Islet precursor cell (in vitro differentiated cells): ENCODE measurements around the gene ASMT.
"Not testable (repeated sequence)": the region's sequence is repeated elsewhere in the genome, so short reads cannot be mapped to it uniquely, and the experiment has no call there.

Source experiments
- DNase-seq: peaks from one replicate; pipeline ENCODE4 v3.0.0-alpha.2; 2018

Gene ASMT

DNA sequence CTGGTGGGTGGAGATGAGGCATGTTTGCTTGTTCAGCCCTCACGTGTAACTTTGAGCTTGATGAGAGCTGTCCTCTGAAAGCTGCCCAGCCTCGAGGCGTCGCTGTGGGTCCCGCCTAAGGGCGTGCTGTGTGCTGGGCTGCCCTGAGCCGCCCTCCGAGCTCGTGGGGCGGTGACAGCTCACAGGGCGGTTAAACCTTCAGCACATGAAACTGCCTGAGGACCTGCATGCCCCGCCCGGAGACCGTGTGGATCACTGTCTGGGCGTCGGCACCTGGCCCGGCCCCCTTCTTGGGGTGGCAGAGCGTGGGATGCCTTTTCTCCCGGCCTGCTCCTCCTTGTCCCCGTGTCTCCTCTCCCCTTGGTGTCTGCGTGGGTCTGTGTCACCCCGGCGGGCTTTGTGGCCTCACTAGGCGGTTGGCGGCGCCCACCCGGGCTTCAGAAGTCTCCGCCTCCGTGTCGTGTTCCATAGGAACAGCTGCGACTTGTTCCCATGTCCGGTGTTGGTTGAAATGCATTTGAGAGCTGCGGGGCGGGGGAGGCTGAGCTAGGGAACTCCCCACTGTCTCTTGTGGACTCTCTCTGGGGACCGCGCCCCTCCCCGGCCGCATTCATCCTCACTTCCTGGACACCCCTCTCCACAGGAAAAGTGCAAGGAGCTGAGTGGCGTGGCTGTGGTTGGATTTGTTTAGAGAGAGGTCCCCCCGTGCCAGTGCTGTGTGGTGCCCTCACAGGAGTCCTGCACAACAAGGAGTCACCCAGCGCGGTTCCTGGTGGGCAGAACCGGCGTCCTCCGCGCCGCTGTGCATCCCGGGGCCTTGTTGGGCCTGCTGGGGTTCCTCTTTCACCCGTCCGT lies 16.6 kb upstream of the ASMT start:
- DNase-seq = peak; percentile 43

DNA sequence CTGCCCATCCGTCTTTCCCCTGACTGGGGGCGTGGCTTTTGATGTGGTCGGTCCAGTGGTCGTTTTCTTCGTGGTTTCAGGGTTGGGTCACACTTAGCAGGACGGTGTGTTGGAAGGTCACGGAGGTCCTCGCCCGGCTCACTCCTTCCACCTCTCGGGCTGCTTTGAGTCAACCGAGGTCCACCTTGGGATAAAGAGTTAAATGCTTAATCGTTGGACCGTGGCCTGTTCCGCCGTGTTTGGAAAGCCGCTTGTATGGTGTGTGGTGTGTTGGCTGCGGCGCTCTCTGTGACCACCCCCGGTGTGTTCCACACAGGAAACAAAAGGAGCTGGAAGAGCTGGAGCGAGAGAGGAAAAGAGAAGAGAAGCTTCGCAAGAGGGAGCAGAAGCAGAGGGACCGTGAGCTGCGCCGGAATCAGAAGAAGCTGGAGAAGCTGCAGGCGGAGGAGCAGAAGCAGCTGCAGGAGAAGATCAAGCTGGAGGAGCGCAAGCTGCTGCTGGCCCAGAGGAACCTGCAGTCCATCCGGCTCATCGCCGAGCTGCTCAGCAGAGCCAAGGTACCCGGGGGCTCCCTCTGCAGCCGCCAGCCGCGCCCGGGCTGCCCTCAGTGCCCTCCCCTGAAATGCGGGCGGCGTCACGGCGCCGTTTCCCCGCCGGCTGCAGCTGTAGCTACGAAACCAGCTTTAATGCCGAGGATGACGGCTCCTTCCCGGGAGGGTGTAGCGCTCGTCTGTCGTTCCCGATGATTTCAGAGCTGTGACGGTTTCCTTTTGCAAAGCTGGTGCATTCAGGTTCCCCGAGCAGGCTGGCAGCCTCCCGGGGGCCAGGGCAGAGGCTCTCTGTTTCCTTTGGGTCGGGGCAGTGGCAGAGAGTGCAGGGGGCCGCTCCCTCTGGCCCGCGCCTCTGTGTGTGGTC lies 15.7 kb upstream of the ASMT start:
- DNase-seq = peak; percentile 44

GRCh38 chrX:1599791-1600405 lies 15.0 kb upstream of the ASMT start:
- peak; percentile 48 for DNase-seq

- peak; percentile 47 for DNase-seq
These were observed 14.3 kb upstream of the ASMT start for GRCh38 chrX:1600406-1601050.

- peak; percentile 48 for DNase-seq
These were observed 13.7 kb upstream of the ASMT start for GRCh38 chrX:1601051-1601767.

GRCh38 chrX:1601768-1602085 lies 13.1 kb upstream of the ASMT start:
- DNase-seq = peak; percentile 30

GRCh38 chrX:1602299-1602698 lies 12.6 kb upstream of the ASMT start:
- DNase-seq = no peak

GRCh38 chrX:1606496-1606895 lies 8.4 kb upstream of the ASMT start:
- no peak for DNase-seq

- DNase-seq = peak; percentile 77
These were observed 5.5 kb upstream of the ASMT start for GRCh38 chrX:1609311-1609710.

- DNase-seq = peak; percentile 69
These were observed 5.1 kb upstream of the ASMT start for GRCh38 chrX:1609762-1610161.

- no peak for DNase-seq
These were observed 4.7 kb upstream of the ASMT start for GRCh38 chrX:1610166-1610565.

DNA sequence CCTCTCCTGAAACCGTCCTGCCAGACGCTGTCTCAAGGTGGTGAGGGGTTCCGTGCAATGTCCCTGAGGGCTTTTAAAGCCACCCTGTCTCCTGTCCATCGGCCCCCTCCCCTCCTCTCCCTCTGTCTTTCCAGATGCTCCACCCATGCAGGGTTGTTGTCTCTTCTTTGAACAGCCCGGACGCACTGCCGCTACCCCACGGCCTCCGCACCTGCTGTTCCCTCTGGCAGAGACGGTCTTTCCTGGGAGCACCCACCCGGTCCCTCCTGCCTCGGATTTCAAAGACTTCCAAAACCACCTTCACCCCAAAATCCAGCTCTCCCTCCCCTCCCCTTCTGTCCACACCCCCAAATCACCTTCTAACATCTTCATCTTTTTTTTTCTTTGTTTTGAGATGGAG lies 4.1 kb upstream of the ASMT start:
- no peak for DNase-seq

DNA sequence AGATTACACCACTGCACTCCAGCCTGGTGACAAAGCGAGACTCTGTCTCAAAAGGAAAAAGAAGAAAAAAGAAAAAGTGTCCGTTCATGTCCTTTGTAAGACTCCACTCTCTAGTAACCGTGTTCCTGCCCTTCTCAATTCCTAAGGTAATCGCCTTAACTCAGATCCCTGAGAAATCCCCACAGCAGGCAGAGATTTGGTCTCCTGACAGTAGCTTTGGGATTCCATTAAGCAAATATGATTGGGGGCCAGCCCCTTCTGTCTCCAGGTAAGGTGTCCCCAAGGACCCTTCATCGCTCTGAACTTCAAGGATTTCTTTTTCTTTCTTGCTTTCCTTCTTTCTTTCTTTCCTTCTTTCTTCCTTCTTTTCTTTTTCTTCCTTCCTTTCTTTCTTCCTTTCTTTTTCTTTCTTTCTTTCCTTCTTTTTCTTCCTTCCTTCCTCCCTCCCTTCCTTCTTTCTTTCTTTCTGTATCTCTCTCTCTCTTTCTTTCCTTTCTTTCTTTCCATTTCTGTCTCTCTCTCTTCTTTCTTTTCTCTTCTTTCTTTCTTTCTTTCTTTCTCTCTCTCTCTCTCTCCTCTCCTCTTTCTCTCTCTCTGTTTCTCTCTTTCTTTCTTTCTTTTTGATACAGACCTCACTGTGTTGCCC lies 2.1 kb upstream of the ASMT start:
- no peak for DNase-seq

DNA sequence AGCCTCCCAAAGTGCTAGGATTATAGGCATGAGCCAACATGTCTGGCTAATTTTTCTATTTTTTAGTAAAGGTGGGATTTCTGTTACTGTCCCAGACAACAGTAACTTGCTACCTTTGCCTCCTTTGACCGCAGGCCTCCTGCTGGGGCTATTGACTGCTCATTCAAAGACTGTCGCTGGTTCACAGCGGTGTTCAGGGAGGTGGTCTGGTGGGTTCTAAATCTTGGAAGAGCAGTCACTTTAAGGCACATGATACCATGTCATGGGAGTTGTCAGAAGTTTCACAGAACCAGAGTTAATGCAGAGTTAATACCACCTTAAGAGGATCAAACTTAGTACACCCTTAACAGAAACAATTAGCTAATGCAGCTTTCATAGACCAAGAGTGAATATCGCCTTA lies 3.8 kb downstream of the ASMT start:
- no peak for DNase-seq

DNA sequence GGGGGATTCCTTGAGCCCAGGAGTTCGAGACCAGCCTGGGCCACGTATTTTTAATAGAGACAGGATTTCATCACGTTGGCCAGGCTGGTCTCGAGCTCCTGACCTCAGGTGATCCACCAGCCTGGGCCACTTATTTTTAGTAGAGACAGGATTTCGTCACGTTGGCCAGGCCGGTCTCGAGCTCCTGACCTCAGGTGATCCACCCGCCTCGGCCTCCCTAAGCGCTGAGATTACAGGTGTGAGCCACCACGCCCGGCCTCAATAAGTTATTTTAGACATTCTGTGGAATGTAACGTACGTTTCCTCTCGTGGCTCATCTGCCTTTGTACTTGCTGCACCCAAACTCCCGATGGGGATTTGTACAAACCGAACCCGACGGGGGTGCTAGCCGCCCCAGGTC lies 8.8 kb downstream of the ASMT start:
- no peak for DNase-seq

DNA sequence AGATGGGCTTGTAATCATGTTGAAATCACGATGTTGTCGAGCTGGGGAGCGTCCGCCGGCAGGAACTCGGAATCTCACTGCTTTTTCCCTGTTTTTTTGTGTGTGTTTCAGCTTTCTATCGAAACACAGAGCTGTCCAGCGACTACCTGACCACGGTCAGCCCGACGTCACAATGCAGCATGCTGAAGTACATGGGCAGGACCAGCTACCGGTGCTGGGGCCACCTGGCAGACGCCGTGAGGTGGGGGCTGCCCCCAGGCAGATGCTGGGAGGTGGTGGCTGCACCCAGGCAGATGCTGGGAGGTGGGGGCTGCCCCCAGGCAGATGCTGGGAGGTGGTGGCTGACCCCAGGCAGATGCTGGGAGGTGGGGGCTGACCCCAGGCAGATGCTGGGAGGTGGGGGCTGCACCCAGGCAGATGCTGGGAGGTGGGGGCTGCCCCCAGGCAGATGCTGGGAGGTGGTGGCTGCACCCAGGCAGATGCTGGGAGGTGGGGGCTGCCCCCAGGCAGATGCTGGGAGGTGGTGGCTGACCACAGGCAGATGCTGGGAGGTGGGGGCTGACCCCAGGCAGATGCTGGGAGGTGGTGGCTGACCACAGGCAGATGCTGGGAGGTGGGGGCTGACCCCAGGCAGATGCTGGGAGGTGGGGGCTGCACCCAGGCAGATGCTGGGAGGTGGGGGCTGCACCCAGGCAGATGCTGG lies 9.4 kb downstream of the ASMT start:
- DNase-seq = not testable (repeated sequence)

DNA sequence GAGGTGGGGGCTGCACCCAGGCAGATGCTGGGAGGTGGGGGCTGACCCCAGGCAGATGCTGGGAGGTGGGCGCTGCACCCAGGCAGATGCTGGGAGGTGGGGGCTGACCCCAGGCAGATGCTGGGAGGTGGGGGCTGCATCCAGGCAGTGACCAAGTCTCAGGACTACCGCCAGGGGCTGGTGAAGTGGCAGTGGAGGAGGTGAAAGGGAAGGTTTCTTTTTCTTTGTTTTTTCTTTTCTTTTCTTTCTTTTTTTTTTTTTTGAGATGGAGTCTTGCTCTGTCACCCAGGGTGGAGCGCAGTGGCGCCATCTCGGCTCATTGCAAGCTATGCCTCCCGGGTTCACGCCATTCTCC lies 10.0 kb downstream of the ASMT start:
- DNase-seq = not testable (repeated sequence)

GRCh38 chrX:1629244-1629643 lies 14.4 kb downstream of the ASMT start:
- no peak for DNase-seq

DNA sequence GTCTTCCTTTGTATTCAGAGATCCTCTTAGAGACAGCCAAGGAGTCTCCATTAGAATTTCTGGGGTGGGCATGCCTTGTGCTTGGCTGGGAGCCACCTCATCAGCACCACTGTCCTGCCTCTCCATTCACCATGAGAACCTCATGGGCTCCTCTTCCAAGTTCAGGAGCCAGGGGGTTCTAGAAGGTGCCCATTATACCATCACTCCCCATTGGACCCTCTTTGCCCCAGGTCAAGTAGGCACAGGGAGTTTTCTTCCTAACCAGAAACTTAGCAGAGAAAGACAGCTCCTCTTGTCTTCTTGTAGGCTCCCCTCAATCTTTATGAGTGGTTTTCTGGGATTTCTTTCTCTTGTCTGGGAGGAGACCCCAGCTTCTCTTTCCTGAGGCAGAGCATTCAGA lies 31.1 kb downstream of the ASMT start:
- no peak for DNase-seq

DNA sequence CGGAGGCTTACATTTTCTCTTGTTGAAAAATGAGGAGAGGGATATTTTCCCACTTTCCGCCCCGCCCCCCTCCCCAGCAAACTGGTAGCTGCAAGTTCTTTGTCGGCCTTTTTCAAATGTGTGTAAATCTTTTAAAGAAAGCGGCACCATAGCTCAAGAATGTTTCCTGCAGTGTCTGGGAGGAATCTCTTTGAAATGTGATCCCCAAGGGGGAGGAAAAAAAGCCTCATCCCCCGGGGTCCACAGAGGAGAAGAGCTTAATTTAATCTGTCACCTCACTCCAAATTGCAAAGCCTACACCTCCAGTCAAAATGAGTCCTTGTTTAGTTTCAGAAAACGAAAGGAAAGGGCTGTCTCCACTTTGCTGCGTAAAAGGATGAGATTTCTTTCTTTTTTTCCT lies 34.8 kb downstream of the ASMT start:
- no peak for DNase-seq
